GM21515 (cell line): Measurements from ENCODE around the gene LHX2.
"Not testable (repeated sequence)": the region's sequence is repeated elsewhere in the genome, so short reads cannot be mapped to it uniquely, and the experiment has no call there.

ENCODE experiments used
- ATAC-seq: cut with Tn5 transposase; IDR thresholded peaks from one replicate; pipeline ENCODE4 v1.9.1; 2021; ENCODE audit not compliant: unreplicated experiment

LHX2 gene, protein sequence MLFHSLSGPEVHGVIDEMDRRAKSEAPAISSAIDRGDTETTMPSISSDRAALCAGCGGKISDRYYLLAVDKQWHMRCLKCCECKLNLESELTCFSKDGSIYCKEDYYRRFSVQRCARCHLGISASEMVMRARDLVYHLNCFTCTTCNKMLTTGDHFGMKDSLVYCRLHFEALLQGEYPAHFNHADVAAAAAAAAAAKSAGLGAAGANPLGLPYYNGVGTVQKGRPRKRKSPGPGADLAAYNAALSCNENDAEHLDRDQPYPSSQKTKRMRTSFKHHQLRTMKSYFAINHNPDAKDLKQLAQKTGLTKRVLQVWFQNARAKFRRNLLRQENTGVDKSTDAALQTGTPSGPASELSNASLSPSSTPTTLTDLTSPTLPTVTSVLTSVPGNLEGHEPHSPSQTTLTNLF

DNA sequence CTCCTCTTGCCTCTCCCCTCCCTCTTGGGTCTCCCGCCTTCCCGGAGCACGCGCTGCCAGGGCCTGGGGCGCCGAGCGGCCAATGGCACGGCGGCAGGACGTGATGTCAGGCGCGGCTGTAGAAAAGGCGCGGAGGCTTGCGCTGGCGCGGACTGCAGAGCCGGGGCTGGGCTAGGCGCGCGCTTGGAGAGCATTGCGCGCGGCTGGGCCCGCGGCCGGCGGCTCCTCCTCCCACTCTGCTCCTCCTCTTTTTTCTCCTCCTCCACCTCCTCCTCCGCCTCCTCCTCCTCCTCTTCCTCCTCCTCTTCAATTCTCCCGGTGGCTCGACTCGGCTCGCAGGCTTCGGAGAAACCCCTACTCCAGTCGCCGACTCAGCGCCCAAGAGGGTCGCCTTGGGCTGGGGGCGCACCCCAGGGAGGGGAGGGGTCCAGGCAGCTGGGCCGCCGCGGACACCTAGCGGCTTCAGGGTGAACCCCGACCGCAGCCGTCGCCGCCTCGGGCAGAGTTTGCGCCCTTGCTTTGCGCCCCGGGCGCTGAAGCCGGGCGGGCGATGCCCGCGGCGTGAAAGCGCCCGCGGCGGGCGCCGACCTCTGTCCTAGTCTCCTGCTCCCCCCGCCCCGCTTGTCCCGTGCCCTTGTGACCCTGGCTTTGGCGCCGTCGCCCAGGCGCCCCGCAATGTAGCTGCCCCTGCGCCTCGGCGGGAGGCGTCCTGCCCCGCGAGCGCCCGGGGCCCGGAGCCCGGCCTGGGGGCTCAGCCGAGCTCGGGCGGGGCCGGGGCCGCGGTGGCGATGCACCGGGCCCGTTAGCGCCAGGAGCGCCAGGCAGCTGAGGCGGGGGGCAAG is at the start of gene LHX2:
Gene LHX2 (plus strand): TSS at position 309 of the 842 bp plus-strand sequence. CDS start 581 bp downstream, outside the sequence.
- ATAC-seq: no peak

DNA sequence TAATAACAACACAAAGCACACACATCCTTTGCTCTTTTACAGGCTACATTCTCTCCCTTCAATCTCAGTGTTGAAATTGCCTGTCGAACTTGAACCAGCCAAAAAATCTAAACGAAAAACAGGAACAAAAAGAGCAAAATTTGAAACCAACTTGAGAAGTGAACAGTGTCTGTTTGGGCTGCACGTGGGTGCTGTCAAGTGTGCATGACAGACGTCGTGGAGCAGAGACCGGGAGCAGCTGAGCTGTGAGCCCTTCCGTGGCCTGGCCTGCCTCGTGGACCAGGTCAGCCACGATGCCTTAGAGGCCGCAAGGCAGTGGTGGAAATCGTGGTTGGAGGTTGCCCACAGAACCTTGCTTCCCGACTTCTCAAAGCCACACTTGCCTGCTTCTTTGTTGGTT is 46.8 kb upstream of the LHX2 start:
- no peak for ATAC-seq

DNA sequence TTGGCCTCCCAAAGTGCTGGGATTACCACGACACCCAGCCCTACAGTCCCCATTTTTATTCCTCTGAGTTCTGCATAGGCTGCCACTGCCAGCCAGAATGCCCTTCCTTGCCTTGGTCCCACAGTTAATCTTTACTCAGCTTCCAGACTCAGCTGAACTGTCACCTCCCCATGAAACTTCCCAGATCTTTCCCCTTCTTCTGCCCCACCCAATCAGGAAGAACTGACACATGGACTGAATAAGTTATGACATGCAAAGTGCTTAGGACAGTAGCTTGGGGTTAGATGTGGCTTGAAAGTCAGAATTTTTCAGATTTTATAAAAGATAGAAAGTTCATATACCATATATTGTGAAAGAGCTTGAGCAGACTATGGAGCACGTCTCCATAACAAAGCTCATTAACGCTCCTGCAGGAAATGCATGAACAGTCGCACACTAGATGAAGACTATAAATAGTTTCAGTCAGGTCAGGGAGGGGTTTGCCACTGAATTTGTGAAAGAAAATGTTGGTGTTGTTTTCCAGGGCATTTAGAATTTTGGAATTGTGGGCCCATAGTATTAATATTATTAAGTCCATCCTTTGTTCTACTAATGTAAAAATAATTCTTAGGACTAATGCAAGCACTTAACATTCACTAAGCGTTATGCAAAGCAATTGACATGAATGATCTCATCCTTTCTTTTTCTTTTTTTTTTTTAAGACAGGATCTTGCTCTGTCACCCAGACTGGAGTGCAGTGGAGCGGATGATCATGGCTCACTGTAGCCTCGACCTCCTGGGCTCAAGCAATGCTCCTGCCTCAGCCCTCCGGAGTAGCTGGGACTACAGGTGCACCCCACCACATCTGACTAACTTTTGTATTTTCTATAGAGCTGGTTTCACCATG is 45.5 kb upstream of the LHX2 start:
- ATAC-seq: no peak

DNA sequence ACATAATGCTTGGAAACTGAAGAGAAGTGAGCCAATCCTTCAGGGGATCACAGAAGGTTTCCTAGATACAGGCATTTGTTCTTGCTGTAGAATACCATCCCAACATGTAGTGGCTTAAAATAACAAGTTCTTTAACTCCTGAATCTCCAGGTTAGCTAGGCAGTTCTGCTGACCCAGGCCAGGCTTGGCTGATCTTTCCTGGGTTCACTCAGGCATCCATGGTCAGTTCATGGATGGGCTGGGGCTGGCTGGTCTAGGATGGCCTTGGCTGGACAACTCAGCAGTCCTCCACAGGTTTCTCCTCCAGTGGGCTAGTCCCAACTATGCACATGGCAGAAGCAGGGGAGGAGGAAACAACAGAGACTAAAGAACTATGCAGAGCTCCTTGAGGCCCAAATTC is 44.2 kb upstream of the LHX2 start:
- ATAC-seq: no peak

DNA sequence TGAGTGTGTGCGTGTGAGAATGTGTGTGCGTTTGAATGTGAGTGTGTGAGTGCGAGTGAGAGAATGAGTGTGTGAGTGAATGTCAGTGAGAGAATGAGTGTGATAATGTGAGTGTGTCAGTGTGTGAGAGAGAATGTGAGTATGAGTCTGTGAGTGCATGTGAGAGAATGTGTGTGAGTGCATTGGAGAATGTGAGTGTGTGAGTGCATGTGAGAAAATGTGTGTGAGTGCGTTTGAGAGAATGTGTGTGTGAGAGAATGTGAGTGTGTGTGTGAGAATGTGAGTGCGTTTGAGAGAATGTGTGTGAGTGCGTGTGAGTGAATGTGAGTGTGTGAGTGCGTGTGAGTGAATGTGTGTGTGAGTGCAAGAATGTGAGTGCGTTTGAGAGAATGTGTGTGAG is 39.0 kb upstream of the LHX2 start:
- no peak for ATAC-seq

DNA sequence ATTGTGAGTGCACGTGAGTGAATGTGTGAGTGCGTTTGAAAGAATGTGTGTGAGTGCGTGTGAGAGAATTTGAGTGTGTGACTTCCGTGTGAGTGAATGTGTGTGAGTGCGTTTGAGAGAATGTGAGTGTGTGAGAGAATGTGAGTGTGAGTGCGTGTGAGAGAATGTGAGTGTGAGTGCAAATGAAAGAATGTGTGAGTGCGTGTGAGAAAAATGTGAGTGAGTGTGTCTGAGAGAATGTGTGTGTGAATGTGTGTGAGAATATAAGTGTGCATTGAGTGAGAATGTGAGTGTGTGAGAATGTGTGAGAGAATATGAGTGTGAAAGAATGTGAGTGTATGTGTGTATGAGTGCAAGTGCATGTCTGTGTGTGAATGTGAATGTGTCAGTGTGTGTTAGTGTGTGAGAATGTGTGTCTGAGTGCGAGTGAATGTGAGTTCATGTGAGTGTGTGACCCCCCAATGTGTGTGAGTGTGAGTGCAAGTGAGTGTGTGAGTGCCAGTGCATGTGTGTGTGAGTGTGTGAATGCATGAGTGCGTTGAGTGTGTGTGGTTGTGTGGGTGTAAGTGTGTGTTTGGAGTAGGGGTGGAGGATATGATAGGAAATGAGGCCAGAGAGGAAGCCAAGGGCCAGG is 37.9 kb upstream of the LHX2 start:
- ATAC-seq: no peak

DNA sequence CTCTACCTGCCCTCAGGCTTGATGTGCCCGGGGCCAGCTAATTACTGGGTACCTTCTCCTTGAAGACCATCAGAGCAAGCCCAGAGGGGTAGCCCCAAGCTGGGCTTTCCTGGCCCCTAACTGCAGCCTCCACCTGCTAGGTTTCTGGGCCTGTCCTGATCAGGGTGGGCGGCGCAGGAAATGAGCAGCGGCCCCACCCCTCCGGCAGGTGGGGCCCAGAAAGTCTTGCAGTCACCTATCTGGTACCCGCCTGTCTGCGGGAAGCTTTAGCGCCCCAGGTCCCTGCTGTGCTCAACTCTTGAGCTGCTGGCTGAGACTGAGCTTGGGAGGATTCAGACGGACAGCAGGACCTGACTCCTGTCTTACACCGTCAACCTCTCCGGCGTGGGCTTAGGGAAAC is 37.1 kb upstream of the LHX2 start:
- ATAC-seq: no peak

DNA sequence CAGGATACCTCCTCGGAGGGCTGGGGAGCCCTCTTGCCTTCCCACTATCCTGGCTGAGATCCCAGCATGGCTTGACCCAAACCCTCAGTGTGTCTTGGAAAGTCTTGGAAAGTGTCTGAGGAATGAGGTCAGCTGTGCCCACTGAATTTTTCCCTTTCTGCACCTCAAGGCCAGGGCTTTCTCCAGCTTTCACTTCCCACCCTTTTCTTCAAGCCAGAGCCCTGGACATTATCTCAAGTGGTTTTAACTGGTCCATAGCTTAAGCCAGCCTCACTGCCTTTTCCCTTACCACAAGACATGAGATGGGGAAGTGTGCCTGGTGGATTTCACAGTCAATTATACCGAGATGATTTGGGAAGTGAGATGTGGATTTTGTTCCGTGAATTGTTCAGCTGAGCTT is 35.7 kb upstream of the LHX2 start:
- no peak for ATAC-seq

DNA sequence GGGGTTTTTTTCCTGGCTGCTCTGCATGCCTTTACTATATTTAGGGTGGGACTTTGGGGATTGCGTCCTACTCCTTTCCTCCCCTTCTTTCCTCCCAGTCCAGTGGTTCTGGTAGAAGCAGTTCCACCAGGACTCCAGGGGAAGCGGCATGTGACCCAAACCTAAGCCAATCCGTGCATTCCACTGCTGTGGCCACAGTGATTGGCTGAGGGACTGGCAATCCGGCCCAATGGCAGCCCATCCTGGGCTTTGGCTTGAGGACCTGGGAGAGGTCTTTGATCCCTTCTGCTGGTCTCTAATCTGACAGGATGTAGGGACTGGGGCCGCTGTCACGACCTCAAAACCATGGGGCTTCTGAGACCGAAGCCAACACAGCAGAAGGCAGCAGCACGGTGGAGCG is 35.0 kb upstream of the LHX2 start:
- not testable (repeated sequence) for ATAC-seq

DNA sequence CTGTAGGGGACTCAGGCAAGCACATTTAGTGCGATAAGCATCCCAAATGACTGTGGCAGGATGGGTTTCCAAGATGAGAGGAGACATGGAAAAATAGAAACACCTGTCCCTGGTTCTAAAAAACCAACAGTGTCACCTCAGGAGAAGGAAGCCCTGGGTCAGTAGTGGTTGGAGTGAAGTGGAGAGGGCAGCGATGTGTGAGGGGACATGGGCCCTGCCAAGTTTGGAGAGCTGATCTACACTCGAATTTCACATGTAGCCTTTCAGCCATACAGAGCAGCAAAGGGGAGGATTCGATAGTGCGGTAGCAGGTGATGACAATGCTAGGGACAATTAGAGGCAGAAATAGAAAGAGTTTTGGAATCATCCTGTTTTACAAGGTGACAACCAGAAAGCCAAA is 32.6 kb upstream of the LHX2 start:
- ATAC-seq: no peak

DNA sequence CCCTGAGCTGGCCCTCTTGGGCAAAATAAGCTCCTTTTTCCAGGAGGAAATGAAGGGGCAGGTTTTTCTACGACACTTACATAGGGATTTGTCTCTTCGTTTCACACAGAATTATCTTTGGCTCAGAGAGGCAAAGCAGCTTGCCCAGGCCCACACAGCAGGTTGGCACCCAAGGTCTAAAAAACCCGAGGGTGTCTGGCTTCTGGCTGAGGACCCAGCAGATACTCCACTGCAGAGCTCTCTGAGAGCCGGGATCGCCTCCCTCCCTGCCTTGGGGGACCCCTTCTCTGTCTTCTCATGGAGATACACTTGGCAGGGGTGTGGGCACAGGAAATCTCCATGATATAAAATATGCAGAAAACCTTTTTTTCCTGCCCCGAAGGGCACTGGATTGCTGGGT is 29.0 kb upstream of the LHX2 start:
- ATAC-seq: no peak

DNA sequence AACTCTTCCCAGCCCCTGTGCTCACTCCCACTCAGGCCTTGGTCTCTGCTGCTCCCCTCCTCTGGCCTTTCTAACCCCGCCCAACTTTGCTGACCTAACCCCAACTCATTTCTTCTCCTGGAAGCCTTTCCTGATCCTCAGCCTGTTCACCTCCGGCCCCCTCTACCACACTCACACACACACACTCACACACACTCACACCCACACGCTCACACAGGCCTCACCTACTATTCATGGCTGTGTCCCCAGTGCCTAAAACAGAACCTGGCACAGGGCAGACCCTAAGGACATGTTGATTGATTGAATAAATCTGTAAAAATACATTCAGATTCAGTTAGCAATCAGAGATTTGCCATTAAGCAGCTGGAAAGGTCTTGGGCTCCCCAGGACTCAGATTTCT is 28.5 kb upstream of the LHX2 start:
- no peak for ATAC-seq

DNA sequence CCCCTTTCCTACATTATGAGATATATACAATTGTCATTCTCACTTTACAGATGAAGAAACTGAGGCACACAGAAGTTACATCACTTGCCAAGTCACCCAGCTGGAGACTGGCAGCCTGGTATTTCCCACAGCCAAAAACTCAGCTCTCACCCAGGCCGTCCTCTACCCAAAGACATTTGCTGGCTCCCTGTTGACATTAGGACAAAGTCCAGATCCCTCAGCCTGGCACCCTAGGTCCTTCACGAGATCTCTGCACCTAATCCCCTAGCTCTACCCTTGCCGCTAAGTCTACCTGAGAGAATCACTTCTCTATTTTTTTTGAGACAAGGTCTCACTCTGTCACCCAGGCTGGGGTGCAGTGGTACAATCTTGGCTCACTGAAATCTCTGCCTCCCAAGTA is 26.8 kb upstream of the LHX2 start:
- no peak for ATAC-seq

DNA sequence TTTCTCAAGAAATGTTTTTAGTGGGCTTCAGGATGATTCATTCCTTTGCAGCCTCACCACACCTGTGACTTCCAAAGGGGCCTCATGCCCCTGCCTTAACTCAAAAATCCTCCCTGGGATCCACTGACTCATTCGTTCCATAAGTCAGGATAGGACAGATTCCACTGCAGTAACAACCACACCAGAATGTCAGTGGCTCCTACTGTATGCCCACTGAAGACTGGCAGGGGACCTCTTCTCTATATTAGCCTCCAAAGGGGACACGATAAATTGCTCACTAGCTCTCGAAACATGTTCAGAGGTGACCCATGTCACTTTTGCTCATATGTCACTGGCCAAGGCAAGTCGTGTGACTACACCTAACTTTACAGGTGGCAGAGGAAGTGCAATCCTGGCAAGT is 25.7 kb upstream of the LHX2 start:
- no peak for ATAC-seq

DNA sequence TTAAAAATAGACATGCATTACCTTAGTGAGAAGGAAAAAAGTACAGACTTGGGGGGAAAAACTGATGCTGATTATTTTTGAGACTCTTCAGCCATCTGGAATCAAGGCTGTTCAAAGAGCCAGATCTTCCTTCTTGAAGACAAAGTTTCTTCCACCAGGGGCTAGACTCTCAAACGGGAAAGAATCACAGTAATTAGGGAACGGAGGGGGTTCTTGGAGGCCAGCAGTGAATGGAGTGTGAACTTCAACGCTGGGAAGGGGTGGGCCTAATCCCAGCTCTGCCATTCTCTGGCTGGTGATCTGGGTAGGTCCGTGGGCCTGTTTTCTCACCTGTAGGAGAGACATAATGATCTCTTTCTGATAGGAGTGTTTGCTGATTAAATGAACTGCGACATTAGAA is 21.1 kb upstream of the LHX2 start:
- no peak for ATAC-seq

DNA sequence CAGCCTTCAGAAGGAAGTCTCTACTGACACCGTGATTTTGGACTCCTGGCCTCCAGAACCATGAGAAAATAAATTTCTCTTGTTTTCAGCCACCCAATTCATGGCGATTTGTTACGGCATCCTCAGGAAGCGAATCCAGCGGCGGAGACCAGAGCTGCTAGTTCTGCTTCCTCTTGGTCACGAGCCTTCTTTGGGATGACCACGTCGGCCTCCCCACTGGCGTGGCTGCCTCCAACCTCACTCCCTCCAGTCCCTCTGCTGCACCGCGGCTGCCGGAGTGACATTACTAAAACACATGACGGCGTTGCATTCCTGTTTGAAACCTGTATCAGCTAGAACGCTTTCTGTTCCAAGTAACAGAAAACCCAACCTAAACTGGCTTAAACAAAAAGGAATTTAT is 18.9 kb upstream of the LHX2 start:
- not testable (repeated sequence) for ATAC-seq

DNA sequence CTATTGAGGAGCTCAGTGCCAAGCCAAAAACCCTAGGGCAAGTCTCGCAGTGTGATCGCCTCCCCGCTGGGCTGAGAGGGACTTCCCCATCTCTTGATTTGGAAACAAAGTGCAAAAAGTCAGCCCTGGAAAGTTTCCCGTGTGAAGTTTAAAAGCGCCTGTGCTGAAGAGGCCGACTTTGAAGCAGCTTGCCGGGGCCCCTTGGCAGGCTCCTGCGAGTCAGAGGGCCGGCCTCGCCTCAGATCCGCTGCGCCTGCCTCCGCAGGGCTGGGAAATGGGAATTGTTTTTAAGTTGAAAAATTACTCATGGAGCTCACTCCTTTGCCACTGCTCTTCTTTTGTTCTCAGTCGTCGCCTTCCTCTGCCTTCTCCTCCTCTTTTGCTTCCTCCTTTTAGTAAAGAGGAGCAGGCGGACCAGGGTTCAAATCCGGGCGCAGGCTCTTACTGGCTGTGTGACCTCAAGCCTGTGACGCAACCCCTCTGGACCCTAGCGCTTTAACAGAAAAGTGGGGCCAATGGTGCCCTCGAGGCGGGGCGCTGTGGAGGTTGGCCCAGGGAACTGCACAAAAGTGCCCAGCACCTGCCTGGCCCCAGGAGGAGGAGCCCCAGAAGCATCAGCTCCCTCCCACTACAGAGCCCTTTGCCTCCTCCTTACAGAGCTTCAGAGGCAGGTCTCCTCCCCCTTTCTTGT is 14.7 kb upstream of the LHX2 start:
- no peak for ATAC-seq

DNA sequence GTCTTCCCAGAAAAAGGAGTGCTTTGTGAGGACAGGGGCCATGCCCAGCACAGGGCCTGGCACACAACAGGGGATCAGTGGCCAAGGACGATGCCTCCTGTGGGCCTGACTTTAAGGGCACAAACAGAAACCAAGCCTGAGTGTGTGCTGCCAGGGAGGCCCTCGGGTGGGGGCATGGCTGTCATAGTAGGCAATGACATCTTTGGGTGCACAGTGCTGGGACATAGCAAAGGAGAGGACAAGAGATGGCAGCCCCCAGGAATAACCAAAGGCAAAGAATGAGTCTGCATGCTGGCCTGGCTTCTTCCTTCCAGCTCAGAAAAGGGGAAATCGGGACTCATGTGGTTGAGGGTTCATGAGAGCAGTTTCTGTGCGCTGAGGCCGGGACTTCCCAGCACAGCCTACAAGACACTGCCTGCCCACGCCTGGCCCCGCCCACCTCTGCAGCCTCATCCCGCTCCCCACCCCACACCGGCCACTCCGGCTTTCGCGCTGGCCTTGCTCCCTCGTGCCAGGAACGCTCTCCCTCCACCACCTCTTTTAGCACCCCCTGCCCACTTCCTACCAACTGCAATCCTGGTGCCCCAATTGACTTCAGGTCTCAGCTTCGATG is 13.8 kb upstream of the LHX2 start:
- ATAC-seq: peak; percentile 67

DNA sequence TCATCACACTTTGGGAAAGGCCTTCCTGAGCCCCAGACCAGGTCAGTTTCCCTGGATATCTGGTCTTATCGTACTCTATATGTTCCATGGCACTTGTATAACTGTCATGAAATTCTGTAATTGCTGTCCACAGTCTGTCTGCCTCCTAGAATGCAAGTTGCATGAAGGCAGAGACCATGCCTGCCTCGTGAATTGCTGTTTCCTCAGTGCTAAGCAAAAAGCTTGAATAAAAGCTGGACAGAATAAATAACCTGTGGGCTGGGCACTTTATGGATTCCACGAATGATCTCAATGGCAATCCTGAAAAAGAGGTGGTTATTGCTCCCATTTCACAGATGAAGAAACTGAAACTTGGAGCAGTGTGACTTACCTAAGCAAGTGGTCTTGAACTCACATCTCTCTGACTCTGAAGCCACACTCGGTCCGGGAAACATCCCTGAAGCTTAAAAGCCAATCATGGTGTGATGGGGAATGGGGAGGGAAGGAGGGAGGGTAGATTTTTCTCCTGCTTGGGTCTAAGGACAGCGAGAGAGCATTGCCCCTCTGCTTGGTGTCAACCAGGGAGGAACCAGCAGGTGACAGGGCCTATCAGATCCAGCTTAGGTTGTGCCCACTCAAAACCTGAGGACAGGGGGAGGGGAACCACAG is 13.2 kb upstream of the LHX2 start:
- ATAC-seq: no peak
